IMR-90 (cell line): ENCODE data around the gene GNA15. TPM values are rescaled to one million over a fixed set of nuclear protein-coding genes. Genes with fewer than 3 reads are reported as not detected.
A peak's percentile ranks its signal among the peaks of the same experiment; 100 is the strongest.

Source experiments
- ATAC-seq: fragments of 200-7000 bp; cut with Tn5 transposase; 2 replicates; pipeline ENCODE4 v1.9.1; 2020; ENCODE audit warnings: low read depth, mild to moderate bottlenecking, moderate library complexity
- BruUV-seq: library from RNA; stranded (reverse); fragments of 400-500 nt; replicated peaks from 2 replicates; lab custom pipeline; 2021; lab: Mats Ljungman, UMichigan
- CTCF ChIA-PET: fragments of 300-600 bp; formaldehyde crosslinking; extraction: SDS; loops from one replicate; lab custom pipeline; 2021; ENCODE audit warnings: antibody characterized with exemption; lab: Yijun Ruan, JAX
- POLR2A ChIA-PET: fragments of 300-600 bp; sonication (Branson Sonifier 250); formaldehyde crosslinking; loops from one replicate; lab custom pipeline; 2022; ENCODE audit warnings: antibody characterized with exemption; ENCODE audit not compliant: unreplicated experiment; lab: Charles Lee
- DNase-seq: peaks from one replicate; pipeline ENCODE4 v3.0.0; 2013
- H2AFZ ChIP-seq: replicated peaks from 2 replicates; pipeline ENCODE3; 2013; ENCODE audit warnings: low read length, mild to moderate bottlenecking; ENCODE audit not compliant: poor library complexity
- H2AK5ac ChIP-seq: 2 replicates; pipeline ENCODE4 v1.6.1; 2013; ENCODE audit warnings: low read depth, low read length, inconsistent platforms
- H2AK9ac ChIP-seq: replicated peaks from 2 replicates; pipeline ENCODE3; 2013; ENCODE audit warnings: mild to moderate bottlenecking, low read depth, low read length, moderate library complexity; ENCODE audit not compliant: poor library complexity
- H2BK120ac ChIP-seq: 2 replicates; pipeline ENCODE4 v1.6.1; 2013; ENCODE audit warnings: low read depth, low read length, inconsistent platforms
- H2BK15ac ChIP-seq: 3 replicates; pipeline ENCODE4 v1.6.1; 2013; ENCODE audit warnings: low read depth, low read length, inconsistent platforms
- H2BK20ac ChIP-seq: 2 replicates; pipeline ENCODE4 v1.6.1; 2013; ENCODE audit warnings: low read depth, mild to moderate bottlenecking, inconsistent platforms, low read length, moderate library complexity
- H2BK5ac ChIP-seq: 2 replicates; pipeline ENCODE4 v1.6.1; 2013; ENCODE audit warnings: mild to moderate bottlenecking, low read depth, low read length, inconsistent platforms; ENCODE audit not compliant: poor library complexity, severe bottlenecking
- H3K14ac ChIP-seq: replicated peaks from 2 replicates; pipeline ENCODE4 v1.6.1; 2013; ENCODE audit warnings: low read depth, low read length, inconsistent platforms
- H3K18ac ChIP-seq: 2 replicates; pipeline ENCODE4 v1.6.1; 2013; ENCODE audit warnings: low read depth, low read length, control low read depth
- H3K23ac ChIP-seq: 2 replicates; pipeline ENCODE4 v1.6.1; 2013; ENCODE audit warnings: low read depth, low read length, inconsistent platforms
- H3K27ac ChIP-seq: 2 replicates; pipeline ENCODE4 v1.5.1; 2013; ENCODE audit warnings: mild to moderate bottlenecking, control low read depth, low read length; ENCODE audit not compliant: insufficient read depth
- H3K27me3 ChIP-seq: 2 replicates; pipeline ENCODE4 v1.6.1; 2013; ENCODE audit warnings: low read length; ENCODE audit not compliant: control insufficient read depth, insufficient read depth
- H3K36me3 ChIP-seq: 2 replicates; pipeline ENCODE4 v1.6.1; 2013; ENCODE audit warnings: low read length, mixed read lengths; ENCODE audit not compliant: control insufficient read depth, insufficient read depth
- H3K4ac ChIP-seq: 2 replicates; pipeline ENCODE4 v1.6.1; 2013; ENCODE audit warnings: low read depth, low read length, inconsistent platforms
- H3K4me1 ChIP-seq: 2 replicates; pipeline ENCODE4 v1.6.1; 2013; ENCODE audit warnings: low read length, mixed read lengths; ENCODE audit not compliant: control insufficient read depth, insufficient read depth
- H3K4me2 ChIP-seq: 2 replicates; pipeline ENCODE4 v1.6.1; 2013; ENCODE audit warnings: low read depth, mild to moderate bottlenecking, control low read depth, low read length, moderate library complexity
- H3K4me3 ChIP-seq: 2 replicates; pipeline ENCODE4 v1.5.1; 2013; ENCODE audit warnings: low read depth, mild to moderate bottlenecking, control low read depth, low read length, moderate library complexity; ENCODE audit not compliant: insufficient read depth
- H3K56ac ChIP-seq: 2 replicates; pipeline ENCODE4 v1.6.1; 2013; ENCODE audit warnings: low read length, inconsistent platforms; ENCODE audit not compliant: insufficient read depth; ENCODE audit errors: extremely low read depth
- H3K79me1 ChIP-seq, 2 experiments: 2 replicates each; pipeline ENCODE4 v1.6.1; 2013; ENCODE audit warnings: low read length in 2 of 2, inconsistent platforms in 1 of 2, low read depth in 1 of 2
- H3K9ac ChIP-seq: 2 replicates; pipeline ENCODE4 v1.6.1; 2013; ENCODE audit warnings: low read depth, low read length, control low read depth
- H3K9me1 ChIP-seq: 2 replicates; pipeline ENCODE4 v1.6.1; 2013; ENCODE audit warnings: low read length, inconsistent platforms; ENCODE audit not compliant: insufficient read depth
- H3K9me3 ChIP-seq: 2 replicates; pipeline ENCODE4 v1.6.1; 2013; ENCODE audit warnings: low read length; ENCODE audit not compliant: control insufficient read depth, insufficient read depth
- H4K20me1 ChIP-seq: 2 replicates; pipeline ENCODE4 v1.6.1; 2013; ENCODE audit warnings: low read length, inconsistent platforms; ENCODE audit not compliant: insufficient read depth
- H4K5ac ChIP-seq: 2 replicates; pipeline ENCODE4 v1.6.1; 2013; ENCODE audit warnings: mild to moderate bottlenecking, low read depth, low read length, control low read depth
- H4K8ac ChIP-seq, 2 experiments: 2 replicates each; pipeline ENCODE4 v1.6.1; 2013; ENCODE audit warnings: low read depth in 2 of 2, low read length in 2 of 2, control low read depth in 1 of 2, inconsistent platforms in 1 of 2
- H4K91ac ChIP-seq: 2 replicates; pipeline ENCODE4 v1.6.1; 2013; ENCODE audit warnings: low read depth, low read length, inconsistent platforms; ENCODE audit not compliant: insufficient read depth
- BHLHE40 ChIP-seq: fragments of 150-350 bp; IDR thresholded peaks from 2 replicates; pipeline ENCODE4 v1.6.1; 2016; ENCODE audit warnings: mild to moderate bottlenecking, low read depth, low read length
- CEBPB ChIP-seq: IDR thresholded peaks from 2 replicates; pipeline ENCODE4 v1.6.1; 2012; ENCODE audit warnings: low read depth, low read length, improper control_type of control experiment
- CHD1 ChIP-seq: IDR thresholded peaks from 2 replicates; pipeline ENCODE4 v1.6.1; 2012; ENCODE audit warnings: low read depth, low read length, improper control_type of control experiment
- CTCF ChIP-seq: conservative IDR thresholded peaks from 2 replicates; pipeline ENCODE4 v1.5.1; 2012; ENCODE audit warnings: mild to moderate bottlenecking, low read depth, low read length, improper control_type of control experiment
- ELK1 ChIP-seq: fragments of 150-350 bp; IDR thresholded peaks from 2 replicates; pipeline ENCODE4 v1.6.1; 2016; ENCODE audit warnings: low read depth, mild to moderate bottlenecking, low read length, moderate library complexity, borderline replicate concordance
- FOS ChIP-seq: fragments of 150-350 bp; IDR thresholded peaks from 2 replicates; pipeline ENCODE4 v1.6.1; 2016; ENCODE audit warnings: low read depth, low read length
- MAFK ChIP-seq: IDR thresholded peaks from 2 replicates; pipeline ENCODE4 v1.6.1; 2012; ENCODE audit warnings: low read depth, low read length, improper control_type of control experiment
- MAZ ChIP-seq: IDR thresholded peaks from 2 replicates; pipeline ENCODE4 v1.6.1; 2012; ENCODE audit warnings: low read depth, mild to moderate bottlenecking, low read length, improper control_type of control experiment, moderate library complexity, borderline replicate concordance
- NFE2L2 ChIP-seq: fragments of 150-350 bp; IDR thresholded peaks from 2 replicates; pipeline ENCODE4 v1.6.1; 2016; ENCODE audit warnings: low read depth, mild to moderate bottlenecking, low read length
- POLR2A ChIP-seq: IDR thresholded peaks from 2 replicates; pipeline ENCODE4 v1.6.1; 2012; ENCODE audit warnings: mild to moderate bottlenecking, low read depth, low read length
- RCOR1 ChIP-seq: IDR thresholded peaks from 2 replicates; pipeline ENCODE4 v1.6.1; 2012; ENCODE audit warnings: mild to moderate bottlenecking, low read length, improper control_type of control experiment; ENCODE audit not compliant: insufficient replicate concordance
- RFX5 ChIP-seq: IDR thresholded peaks from 2 replicates; pipeline ENCODE4 v1.8.0; 2012; ENCODE audit warnings: low read depth, mild to moderate bottlenecking, low read length, moderate library complexity
- SMC3 ChIP-seq: fragments of 150-350 bp; IDR thresholded peaks from 2 replicates; pipeline ENCODE4 v1.6.1; 2016; ENCODE audit warnings: low read depth, mild to moderate bottlenecking, antibody characterized with exemption, low read length, moderate library complexity
- USF2 ChIP-seq: fragments of 150-350 bp; IDR thresholded peaks from 2 replicates; pipeline ENCODE4 v1.6.1; 2017; ENCODE audit warnings: mild to moderate bottlenecking, antibody characterized with exemption, low read length, low read depth
- WGBS, 2 experiments: methylation state at CpG; one replicate each; pipeline versions ENCODE4 v1.1.5 to v1.1.7; 2013; ENCODE audit warnings: missing lambda C conversion rate in 2 of 2; ENCODE audit not compliant: insufficient read length in 1 of 2; ENCODE audit errors: extremely low coverage in 2 of 2; 5-methylcytosine and 5-hydroxymethylcytosine counted together
- dilution Hi-C: fragments of 300-500 bp; cut with HindIII; formaldehyde crosslinking; loops from one replicate; pipeline ENCODE4 v1.14.3; 2018; ENCODE audit warnings: low sequenced_read_pairs; ENCODE audit not compliant: unreplicated experiment
- in situ Hi-C: fragments of 300-500 bp; cut with MboI; formaldehyde crosslinking; loops from 3 replicates; pipeline ENCODE4 v1.14.3; 2019; ENCODE audit warnings: low sequenced_read_pairs, inconsistent platforms, mixed read lengths
- intact Hi-C: fragments of 100-400 bp; cut with micrococcal nuclease; formaldehyde crosslinking; loops from 2 replicates; pipeline ENCODE4 v1.10.0; 2022
- polyA plus RNA-seq, 3 experiments: library from polyadenylated mRNA; depleted of rRNA; stranded (reverse); fragments of >200 nt; gene quantifications; 2 replicates each; pipeline ENCODE4 v1.2.3, GENCODE V29; 2012; ENCODE audit warnings: low replicate concordance in 1 of 3
- total RNA-seq: library from RNA; depleted of rRNA; stranded (reverse); fragments of >200 nt; gene quantifications from 2 replicates; pipeline ENCODE4 v1.2.3, GENCODE V29; 2012

GNA15 gene
- total and polyA plus RNA-seq, 2 of the 4 experiments (the other 2 are of a cell fraction) = 0.18 TPM; not detected in 1

GRCh38 chr19:3097442-3097871 lies 38.4 kb upstream of the GNA15 start:
- H2AK9ac ChIP-seq = peak overlapping the region; percentile 16
- no peaks in the 10 kb centered on the region for H3K36me3 ChIP-seq
- no peak overlapping the region for H3K18ac ChIP-seq
- no peak overlapping the region for H2AK5ac ChIP-seq
- H3K4me2 ChIP-seq = peak overlapping the region; percentile 43; the same call in 1 of the 2 replicates
- no peak overlapping the region for H2BK15ac ChIP-seq
- 92% methylated on average over 18 of the region's 24 CpGs; no CpG with 5 or more reads in 1 of the 2 experiments for WGBS, 2 experiments
- ChIA-PET CTCF (no interaction called here), POLR2A (interaction anchor here (0.6 kb wide), 1 partner anchor 74 kb away, joined by 3 read pairs; no protein-coding TSS in a partner anchor)
- peaks cover 12% of the 10 kb centered on the region; the same call in 1 of the 2 replicates for H3K9me1 ChIP-seq
- in situ Hi-C loops = no loop called here
- H4K20me1 ChIP-seq = peaks cover 80% of the 10 kb centered on the region
- peaks cover 4 to 69% of the 10 kb centered on the region in 2 experiments; a peak in 3 of 4 replicates for H3K79me1 ChIP-seq
- DNase-seq (no peak), ATAC-seq (no peak)
- no peak overlapping the region for H3K4ac ChIP-seq
- no peak overlapping the region for H2BK20ac ChIP-seq
- no peak overlapping the region for H2BK5ac ChIP-seq
- H3K9ac ChIP-seq = no peak overlapping the region
- no peaks in the 10 kb centered on the region for H3K27me3 ChIP-seq
- peaks cover 22% of the 10 kb centered on the region for H3K4me1 ChIP-seq
- no peak overlapping the region for H4K5ac ChIP-seq
- H2BK120ac ChIP-seq = no peak overlapping the region
- H3K4me3 ChIP-seq = no peak overlapping the region
- TF ChIP-seq NFE2L2 (no peak), POLR2A (no peak), CHD1 (no peak), CTCF (no peak), RCOR1 (no peak), FOS (no peak), RFX5 (no peak), CEBPB (no peak), ELK1 (no peak), MAZ (no peak), MAFK (no peak), BHLHE40 (no peak), USF2 (no peak), SMC3 (no peak)
- no TSS peak for BruUV-seq
- no peaks in the 10 kb centered on the region for H3K9me3 ChIP-seq
- no peak overlapping the region for H3K56ac ChIP-seq
- no peak overlapping the region for H3K14ac ChIP-seq
- H3K23ac ChIP-seq = peak overlapping the region; percentile 58
- no peak overlapping the region for H4K8ac ChIP-seq
- H3K27ac ChIP-seq = no peak overlapping the region
- peak overlapping the region; percentile 32 for H2AFZ ChIP-seq
- no peak overlapping the region for H4K91ac ChIP-seq
- dilution Hi-C loops = no loop called here
- intact Hi-C loops = no loop called here
